Neural cell (in vitro differentiated cells): ENCODE data around the gene MRNIP. TPM values are rescaled to one million over a fixed set of nuclear protein-coding genes. Genes with fewer than 3 reads are reported as not detected.

Source experiments
- H2AFZ ChIP-seq: fragments of 200-600, 300-800 bp; sonication (generic), shearing (Covaris generic); 2 replicates; pipeline ENCODE4 v1.6.0; 2014; ENCODE audit warnings: low read depth, mild to moderate bottlenecking, antibody characterized with exemption, low read length, moderate library complexity
- H3F3A ChIP-seq: fragments of 200-600 bp; shearing (Covaris generic); 2 replicates; pipeline ENCODE4 v1.6.1; 2016; ENCODE audit warnings: mild to moderate bottlenecking, moderate library complexity, mixed read lengths, antibody characterized with exemption, low read length; ENCODE audit not compliant: insufficient read depth, poor library complexity, severe bottlenecking
- H3K27ac ChIP-seq: fragments of 200-600, 300-800 bp; sonication (generic), shearing (Covaris generic); 2 replicates; pipeline ENCODE4 v1.5.1; 2014; ENCODE audit warnings: mild to moderate bottlenecking, low read length, moderate library complexity
- H3K27me3 ChIP-seq: fragments of 300-800, 200-600 bp; sonication (generic), shearing (Covaris generic); 2 replicates; pipeline ENCODE4 v1.6.0; 2014; ENCODE audit warnings: mild to moderate bottlenecking, low read depth, low read length, moderate library complexity; ENCODE audit not compliant: insufficient read depth
- H3K36me3 ChIP-seq: fragments of 300-800, 200-600 bp; sonication (generic), shearing (Covaris generic); 2 replicates; pipeline ENCODE4 v1.5.1; 2014; ENCODE audit warnings: mild to moderate bottlenecking, antibody characterized with exemption, low read length, moderate library complexity; ENCODE audit not compliant: insufficient read depth
- H3K4me2 ChIP-seq: fragments of 300-800, 200-600 bp; sonication (generic), shearing (Covaris generic); 2 replicates; pipeline ENCODE4 v1.6.0; 2014; ENCODE audit warnings: mild to moderate bottlenecking, low read length
- H3K4me3 ChIP-seq: fragments of 300-800, 200-600 bp; sonication (generic), shearing (Covaris generic); 2 replicates; pipeline ENCODE4 v1.5.1; 2014; ENCODE audit warnings: mild to moderate bottlenecking, low read length, moderate library complexity
- H3K79me2 ChIP-seq: fragments of 200-600 bp; shearing (Covaris generic); replicated peaks from 2 replicates; pipeline ENCODE4 v1.6.0; 2014; ENCODE audit warnings: mild to moderate bottlenecking, low read length, moderate library complexity; ENCODE audit not compliant: insufficient read depth
- H3K9ac ChIP-seq: fragments of 300-800, 200-600 bp; sonication (generic), shearing (Covaris generic); 2 replicates; pipeline ENCODE4 v1.6.1; 2016; ENCODE audit warnings: mild to moderate bottlenecking, low read length, mixed read lengths
- H3K9me2 ChIP-seq: fragments of 200-600 bp; shearing (Covaris generic); 2 replicates; pipeline ENCODE4 v1.6.1; 2016; ENCODE audit warnings: mild to moderate bottlenecking, low read length, mixed read lengths; ENCODE audit not compliant: insufficient read depth
- H3K9me3 ChIP-seq: fragments of 200-600, 300-800 bp; sonication (generic), shearing (Covaris generic); 2 replicates; pipeline ENCODE4 v1.6.1; 2016; ENCODE audit warnings: mild to moderate bottlenecking, mixed run types, low read length, moderate library complexity, mixed read lengths
- H4K20me1 ChIP-seq: fragments of 200-600 bp; shearing (Covaris generic); 2 replicates; pipeline ENCODE4 v1.6.1; 2016; ENCODE audit warnings: mild to moderate bottlenecking, mixed run types; ENCODE audit not compliant: insufficient read depth
- EP300 ChIP-seq: fragments of 450-650 bp; conservative IDR thresholded peaks from 2 replicates; pipeline ENCODE4 v1.6.1; 2014; ENCODE audit warnings: antibody characterized with exemption, mild to moderate bottlenecking, moderate library complexity; ENCODE audit not compliant: poor library complexity, severe bottlenecking
- EZH2 ChIP-seq: fragments of 200-600, 300-800 bp; shearing (Covaris generic), sonication (generic); IDR thresholded peaks from 2 replicates; pipeline ENCODE4 v1.6.1; 2014; ENCODE audit warnings: antibody characterized with exemption, low read length, borderline replicate concordance, mild to moderate bottlenecking; ENCODE audit not compliant: insufficient read depth, poor library complexity, severe bottlenecking
- MXI1 ChIP-seq: fragments of 450-650 bp; conservative IDR thresholded peaks from 2 replicates; pipeline ENCODE4 v1.6.1; 2014; ENCODE audit warnings: antibody characterized with exemption, mild to moderate bottlenecking; ENCODE audit not compliant: poor library complexity, severe bottlenecking
- POLR2AphosphoS5 ChIP-seq: IDR thresholded peaks from 2 replicates; pipeline ENCODE4 v1.6.1; 2012
- RAD21 ChIP-seq: fragments of 450-650 bp; conservative IDR thresholded peaks from 2 replicates; pipeline ENCODE4 v1.6.1; 2014; ENCODE audit warnings: antibody characterized with exemption, mild to moderate bottlenecking, moderate library complexity
- SMC3 ChIP-seq: fragments of 450-650 bp; conservative IDR thresholded peaks from 2 replicates; pipeline ENCODE4 v1.6.1; 2014; ENCODE audit warnings: antibody characterized with exemption, mild to moderate bottlenecking, moderate library complexity; ENCODE audit not compliant: poor library complexity
- TAF1 ChIP-seq: IDR thresholded peaks from 2 replicates; pipeline ENCODE4 v1.6.1; 2012; ENCODE audit warnings: low read depth
- polyA plus RNA-seq: library from polyadenylated mRNA; depleted of rRNA; stranded (reverse); fragments of >200 nt; gene quantifications from 2 replicates; pipeline ENCODE4 v1.2.3, GENCODE V29; 2014
- TF ChIP-seq, protein P1 (sequence below): fragments of 450-650 bp; IDR thresholded peaks from 2 replicates; pipeline ENCODE4 v1.5.1; 2014; ENCODE audit warnings: antibody characterized with exemption, mild to moderate bottlenecking, moderate library complexity; ENCODE audit not compliant: poor library complexity, severe bottlenecking
- TF ChIP-seq, protein P2 (sequence below): IDR thresholded peaks from 2 replicates; pipeline ENCODE4 v1.6.1; 2012; ENCODE audit warnings: borderline replicate concordance

Gene MRNIP
- polyA plus RNA-seq, 1 donor from 2014 or later = 121 TPM

DNA sequence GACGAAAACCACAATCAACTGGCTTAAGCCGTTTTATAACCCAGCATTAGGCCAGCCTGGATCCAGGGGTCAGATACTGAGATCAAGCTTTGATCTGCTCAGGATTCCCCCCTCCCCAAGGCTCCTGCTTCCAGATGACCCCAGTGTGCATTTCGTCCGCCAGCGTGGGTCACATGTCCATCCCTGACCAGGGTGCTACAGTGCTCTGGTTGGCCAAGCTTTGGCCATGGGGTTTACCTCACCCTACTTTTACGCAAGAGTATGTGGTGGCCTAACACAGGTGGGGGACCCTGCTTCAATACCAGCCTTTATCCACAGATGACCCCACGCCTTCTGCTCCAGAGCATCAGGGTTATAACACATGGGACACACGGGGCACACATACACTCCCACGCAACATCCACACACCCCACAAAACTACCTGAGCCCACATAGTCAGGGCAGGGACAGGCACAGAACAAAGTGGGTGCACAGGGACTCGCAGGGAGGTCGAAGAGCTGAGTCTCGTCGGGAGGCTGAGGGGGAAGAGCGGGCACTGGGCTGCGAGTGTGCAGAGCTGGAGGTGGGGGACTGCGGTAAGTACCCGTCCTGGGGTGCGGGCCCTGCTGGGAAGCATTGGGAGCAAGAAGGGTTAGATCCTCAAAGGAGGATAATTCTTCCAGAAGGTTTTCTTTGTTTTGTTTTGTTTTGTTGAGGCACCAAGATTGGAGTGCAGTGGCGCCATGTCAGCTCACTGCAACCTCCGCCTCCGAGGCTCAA, 42.9 kb downstream of the MRNIP start:
- no peaks in the 10 kb centered on the region for H4K20me1 ChIP-seq
- no peaks in the 10 kb centered on the region for H3F3A ChIP-seq
- no peak for TF ChIP-seq RAD21
- TF ChIP-seq SMC3 = no peak
- no peak for TF ChIP-seq POLR2AphosphoS5
- TF ChIP-seq EZH2 = no peak
- no peak for TF ChIP-seq MXI1
- TF ChIP-seq, protein P1, sequence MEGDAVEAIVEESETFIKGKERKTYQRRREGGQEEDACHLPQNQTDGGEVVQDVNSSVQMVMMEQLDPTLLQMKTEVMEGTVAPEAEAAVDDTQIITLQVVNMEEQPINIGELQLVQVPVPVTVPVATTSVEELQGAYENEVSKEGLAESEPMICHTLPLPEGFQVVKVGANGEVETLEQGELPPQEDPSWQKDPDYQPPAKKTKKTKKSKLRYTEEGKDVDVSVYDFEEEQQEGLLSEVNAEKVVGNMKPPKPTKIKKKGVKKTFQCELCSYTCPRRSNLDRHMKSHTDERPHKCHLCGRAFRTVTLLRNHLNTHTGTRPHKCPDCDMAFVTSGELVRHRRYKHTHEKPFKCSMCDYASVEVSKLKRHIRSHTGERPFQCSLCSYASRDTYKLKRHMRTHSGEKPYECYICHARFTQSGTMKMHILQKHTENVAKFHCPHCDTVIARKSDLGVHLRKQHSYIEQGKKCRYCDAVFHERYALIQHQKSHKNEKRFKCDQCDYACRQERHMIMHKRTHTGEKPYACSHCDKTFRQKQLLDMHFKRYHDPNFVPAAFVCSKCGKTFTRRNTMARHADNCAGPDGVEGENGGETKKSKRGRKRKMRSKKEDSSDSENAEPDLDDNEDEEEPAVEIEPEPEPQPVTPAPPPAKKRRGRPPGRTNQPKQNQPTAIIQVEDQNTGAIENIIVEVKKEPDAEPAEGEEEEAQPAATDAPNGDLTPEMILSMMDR = no peak
- no peak for TF ChIP-seq TAF1
- TF ChIP-seq, protein P2, sequence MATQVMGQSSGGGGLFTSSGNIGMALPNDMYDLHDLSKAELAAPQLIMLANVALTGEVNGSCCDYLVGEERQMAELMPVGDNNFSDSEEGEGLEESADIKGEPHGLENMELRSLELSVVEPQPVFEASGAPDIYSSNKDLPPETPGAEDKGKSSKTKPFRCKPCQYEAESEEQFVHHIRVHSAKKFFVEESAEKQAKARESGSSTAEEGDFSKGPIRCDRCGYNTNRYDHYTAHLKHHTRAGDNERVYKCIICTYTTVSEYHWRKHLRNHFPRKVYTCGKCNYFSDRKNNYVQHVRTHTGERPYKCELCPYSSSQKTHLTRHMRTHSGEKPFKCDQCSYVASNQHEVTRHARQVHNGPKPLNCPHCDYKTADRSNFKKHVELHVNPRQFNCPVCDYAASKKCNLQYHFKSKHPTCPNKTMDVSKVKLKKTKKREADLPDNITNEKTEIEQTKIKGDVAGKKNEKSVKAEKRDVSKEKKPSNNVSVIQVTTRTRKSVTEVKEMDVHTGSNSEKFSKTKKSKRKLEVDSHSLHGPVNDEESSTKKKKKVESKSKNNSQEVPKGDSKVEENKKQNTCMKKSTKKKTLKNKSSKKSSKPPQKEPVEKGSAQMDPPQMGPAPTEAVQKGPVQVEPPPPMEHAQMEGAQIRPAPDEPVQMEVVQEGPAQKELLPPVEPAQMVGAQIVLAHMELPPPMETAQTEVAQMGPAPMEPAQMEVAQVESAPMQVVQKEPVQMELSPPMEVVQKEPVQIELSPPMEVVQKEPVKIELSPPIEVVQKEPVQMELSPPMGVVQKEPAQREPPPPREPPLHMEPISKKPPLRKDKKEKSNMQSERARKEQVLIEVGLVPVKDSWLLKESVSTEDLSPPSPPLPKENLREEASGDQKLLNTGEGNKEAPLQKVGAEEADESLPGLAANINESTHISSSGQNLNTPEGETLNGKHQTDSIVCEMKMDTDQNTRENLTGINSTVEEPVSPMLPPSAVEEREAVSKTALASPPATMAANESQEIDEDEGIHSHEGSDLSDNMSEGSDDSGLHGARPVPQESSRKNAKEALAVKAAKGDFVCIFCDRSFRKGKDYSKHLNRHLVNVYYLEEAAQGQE = no peak
- TF ChIP-seq EP300 = no peak
- H3K9me3 ChIP-seq = no peaks in the 10 kb centered on the region
- peaks cover 4% of the 10 kb centered on the region for H3K27me3 ChIP-seq
- H2AFZ ChIP-seq = no peak overlapping the region
- no peaks in the 10 kb centered on the region for H3K9me2 ChIP-seq
- H3K9ac ChIP-seq = no peak overlapping the region
- H3K4me3 ChIP-seq = no peak overlapping the region
- H3K79me2 ChIP-seq = no peaks in the 10 kb centered on the region
- H3K4me2 ChIP-seq = no peak overlapping the region
- H3K27ac ChIP-seq = no peak overlapping the region
- no peaks in the 10 kb centered on the region for H3K36me3 ChIP-seq

DNA sequence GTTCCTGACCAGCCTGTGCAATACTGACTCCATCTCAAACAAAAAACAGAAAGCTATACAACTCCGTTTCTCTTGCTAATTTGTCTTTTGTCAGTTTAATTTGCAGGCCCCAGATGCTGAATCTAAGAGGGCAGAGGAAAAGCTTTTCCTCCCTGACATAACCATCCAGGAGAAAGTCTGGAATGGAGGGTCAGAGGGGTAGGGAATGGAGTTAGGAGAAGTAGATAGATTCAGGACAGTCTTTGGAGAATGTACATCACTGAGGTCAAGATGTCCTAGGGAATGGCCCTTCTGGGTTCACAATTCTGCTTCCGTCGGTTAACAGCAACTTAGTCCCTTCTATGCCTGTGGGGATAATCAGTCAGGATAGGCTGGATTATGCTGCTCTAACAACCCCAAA, 44.5 kb downstream of the MRNIP start:
- H3K9ac ChIP-seq = no peak overlapping the region
- no peaks in the 10 kb centered on the region for H3F3A ChIP-seq
- H3K79me2 ChIP-seq = no peaks in the 10 kb centered on the region
- no peak overlapping the region for H3K4me3 ChIP-seq
- TF ChIP-seq, protein P2 = no peak
- TF ChIP-seq SMC3 (no peak), EP300 (no peak), TAF1 (no peak), MXI1 (no peak), POLR2AphosphoS5 (no peak), EZH2 (no peak), RAD21 (no peak)
- TF ChIP-seq, protein P1 = no peak
- H3K4me2 ChIP-seq = no peak overlapping the region
- no peaks in the 10 kb centered on the region for H3K9me3 ChIP-seq
- no peaks in the 10 kb centered on the region for H4K20me1 ChIP-seq
- no peak overlapping the region for H2AFZ ChIP-seq
- no peaks in the 10 kb centered on the region for H3K36me3 ChIP-seq
- H3K9me2 ChIP-seq = no peaks in the 10 kb centered on the region
- H3K27me3 ChIP-seq = peaks cover 4% of the 10 kb centered on the region
- H3K27ac ChIP-seq = no peak overlapping the region
